WTC11 (cell line): Measurements from ENCODE around the gene ALK. TPM values are rescaled to one million over a fixed set of nuclear protein-coding genes. Genes with fewer than 3 reads are reported as not detected.

ENCODE experiments used
- ATAC-seq: fragments of 200-7000 bp; cut with Tn5 transposase; 2 replicates; pipeline ENCODE4 v1.10.0; 2021; ENCODE audit warnings: mild to moderate bottlenecking, moderate library complexity
- CTCF ChIA-PET: fragments of 300-600 bp; sonication (Branson Sonifier 250); formaldehyde crosslinking; loops from one replicate; lab custom pipeline; 2021; ENCODE audit warnings: antibody characterized with exemption; lab: Charles Lee
- POLR2A ChIA-PET: fragments of 350-600 bp; sonication (Branson Sonifier 250); formaldehyde crosslinking; loops from one replicate; lab custom pipeline; 2021; ENCODE audit warnings: antibody characterized with exemption; lab: Charles Lee
- DNase-seq: peaks from one replicate; pipeline ENCODE4 v3.0.0; 2021; ENCODE audit warnings: low spot score
- H3K27ac Mint-ChIP-seq: 2 replicates; pipeline ENCODE4 v1.8.0; 2021; ENCODE audit warnings: mixed read lengths
- H3K27me3 Mint-ChIP-seq: 2 replicates; pipeline ENCODE4 v1.8.0; 2021; ENCODE audit warnings: low read depth, mild to moderate bottlenecking, moderate library complexity, mixed read lengths
- H3K36me3 Mint-ChIP-seq: 2 replicates; pipeline ENCODE4 v1.8.0; 2021; ENCODE audit warnings: mixed read lengths
- H3K4me1 Mint-ChIP-seq: 2 replicates; pipeline ENCODE4 v1.8.0; 2022; ENCODE audit warnings: mixed read lengths
- H3K4me3 Mint-ChIP-seq: 2 replicates; pipeline ENCODE4 v1.8.0; 2021; ENCODE audit warnings: mild to moderate bottlenecking, moderate library complexity, mixed read lengths
- H3K9me3 Mint-ChIP-seq: 2 replicates; pipeline ENCODE4 v1.8.0; 2021; ENCODE audit warnings: mixed read lengths
- CBFB ChIP-seq: sonication (generic); formaldehyde crosslinking; IDR thresholded peaks from 2 replicates; pipeline ENCODE4 v1.8.1; 2022; ENCODE audit warnings: mild to moderate bottlenecking, low read depth, missing genetic modification reagents
- CREM ChIP-seq: sonication (generic); formaldehyde crosslinking; IDR thresholded peaks from 2 replicates; pipeline ENCODE4 v1.8.1; 2022; ENCODE audit warnings: mild to moderate bottlenecking, missing genetic modification reagents, moderate library complexity
- E2F4 ChIP-seq: sonication (generic); formaldehyde crosslinking; IDR thresholded peaks from 2 replicates; pipeline ENCODE4 v1.8.1; 2022; ENCODE audit warnings: low read depth, mild to moderate bottlenecking, moderate library complexity, missing genetic modification reagents, borderline replicate concordance
- E2F5 ChIP-seq: sonication (generic); formaldehyde crosslinking; IDR thresholded peaks from 2 replicates; pipeline ENCODE4 v1.8.1; 2022; ENCODE audit warnings: mild to moderate bottlenecking, moderate library complexity, missing genetic modification reagents
- FOXK1 ChIP-seq: sonication (generic); formaldehyde crosslinking; IDR thresholded peaks from 2 replicates; pipeline ENCODE4 v1.8.0; 2022; ENCODE audit warnings: mild to moderate bottlenecking, moderate library complexity, missing genetic modification reagents
- GABPB1 ChIP-seq: sonication (generic); formaldehyde crosslinking; IDR thresholded peaks from 2 replicates; pipeline ENCODE4 v1.8.1; 2023; ENCODE audit warnings: mild to moderate bottlenecking, missing genetic modification reagents
- GTF2I ChIP-seq: fragments of 250-450 bp; sonication (Bioruptor Pico); conservative IDR thresholded peaks from 2 replicates; pipeline ENCODE4 v1.4.0; 2021; ENCODE audit warnings: mild to moderate bottlenecking
- IRF2 ChIP-seq: sonication (generic); formaldehyde crosslinking; IDR thresholded peaks from 2 replicates; pipeline ENCODE4 v1.8.0; 2022; ENCODE audit warnings: low read depth, missing genetic modification reagents, borderline replicate concordance
- JAZF1 ChIP-seq: fragments of 250-450 bp; sonication (Bioruptor Pico); IDR thresholded peaks from 2 replicates; pipeline ENCODE4 v1.9.0; 2021; ENCODE audit warnings: moderate library complexity, mild to moderate bottlenecking, inconsistent platforms
- KAT7 ChIP-seq: sonication (generic); formaldehyde crosslinking; IDR thresholded peaks from 2 replicates; pipeline ENCODE4 v1.8.1; 2023; ENCODE audit warnings: missing genetic modification reagents, mild to moderate bottlenecking, borderline replicate concordance
- MAX ChIP-seq: sonication (generic); formaldehyde crosslinking; IDR thresholded peaks from 2 replicates; pipeline ENCODE4 v1.8.0; 2022; ENCODE audit warnings: mild to moderate bottlenecking, missing genetic modification reagents
- NFE2L1 ChIP-seq: sonication (generic); formaldehyde crosslinking; IDR thresholded peaks from 2 replicates; pipeline ENCODE4 v1.8.1; 2023; ENCODE audit warnings: missing genetic modification reagents
- NR3C1 ChIP-seq: sonication (generic); formaldehyde crosslinking; conservative IDR thresholded peaks from 2 replicates; pipeline ENCODE4 v1.8.1; 2023; ENCODE audit warnings: low read depth, mild to moderate bottlenecking, missing genetic modification reagents
- PRDM15 ChIP-seq: sonication (generic); formaldehyde crosslinking; IDR thresholded peaks from 2 replicates; pipeline ENCODE4 v1.8.0; 2022; ENCODE audit warnings: missing genetic modification reagents
- USF1 ChIP-seq: sonication (generic); formaldehyde crosslinking; IDR thresholded peaks from 2 replicates; pipeline ENCODE4 v1.8.0; 2022; ENCODE audit warnings: mild to moderate bottlenecking, missing genetic modification reagents
- ZNF138 ChIP-seq: sonication (generic); formaldehyde crosslinking; conservative IDR thresholded peaks from 2 replicates; pipeline ENCODE4 v1.8.1; 2022; ENCODE audit warnings: mild to moderate bottlenecking, moderate library complexity, missing genetic modification reagents
- ZNF232 ChIP-seq: sonication (generic); formaldehyde crosslinking; IDR thresholded peaks from 2 replicates; pipeline ENCODE4 v1.8.0; 2022; ENCODE audit warnings: mild to moderate bottlenecking, missing genetic modification reagents
- ZNF263 ChIP-seq: sonication (generic); formaldehyde crosslinking; IDR thresholded peaks from 2 replicates; pipeline ENCODE4 v1.8.1; 2022; ENCODE audit warnings: low read depth, mild to moderate bottlenecking, moderate library complexity, missing genetic modification reagents
- ZNF423 ChIP-seq: fragments of 250-450 bp; sonication (Bioruptor Pico); IDR thresholded peaks from 2 replicates; pipeline ENCODE4 v2.1.2; 2022; ENCODE audit warnings: mild to moderate bottlenecking, moderate library complexity
- ZNF671 ChIP-seq: fragments of 250-450 bp; sonication (Bioruptor Pico); IDR thresholded peaks from 2 replicates; pipeline ENCODE4 v1.8.0; 2021; ENCODE audit warnings: mild to moderate bottlenecking
- total RNA-seq: library from RNA; stranded (reverse); gene quantifications from 3 replicates; pipeline ENCODE4 v1.2.3, GENCODE V29; 2021

Gene ALK
- total RNA-seq, 1 experiment from 2014 or later, result not detected

- TF ChIP-seq ZNF263 (CRISPR knock-in tag) (no peak), NR3C1 (CRISPR knock-in tag) (no peak), ZNF423 (CRISPR knock-in tag) (no peak), PRDM15 (no peak), JAZF1 (CRISPR knock-in tag) (no peak)
Observed at GRCh38 chr2:29544917-29545316, 376.5 kb downstream of the ALK start (continued).

GRCh38 chr2:29544031-29544430 lies 377.4 kb downstream of the ALK start:
- ATAC-seq, result no peak
- Mint-ChIP-seq H3K4me1 (peaks cover 5% of the 10 kb centered on the region; the same call in 1 of the 2 replicates), H3K4me3 (no peak overlapping the region), H3K9me3 (no peaks in the 10 kb centered on the region), H3K27ac (no peak overlapping the region), H3K36me3 (no peaks in the 10 kb centered on the region), H3K27me3 (no peaks in the 10 kb centered on the region; the same call in 1 of the 2 replicates)
- POLR2A ChIA-PET, result no interaction called here
- DNase-seq, result no peak
- TF ChIP-seq NFE2L1, result no peak
- TF ChIP-seq ZNF232, result no peak
- TF ChIP-seq GABPB1, result no peak
- TF ChIP-seq IRF2 (CRISPR knock-in tag), result no peak
- CTCF ChIA-PET, result no interaction called here

GRCh38 chr2:29535188-29535587 lies 386.2 kb downstream of the ALK start:
- ChIA-PET POLR2A (no interaction called here), CTCF (no interaction called here)
- H3K27ac Mint-ChIP-seq, result no peak overlapping the region
- H3K4me1 Mint-ChIP-seq, result peaks cover 7% of the 10 kb centered on the region
- TF ChIP-seq ZNF423 (CRISPR knock-in tag) (no peak), E2F5 (CRISPR knock-in tag) (no peak), CREM (CRISPR knock-in tag) (no peak), KAT7 (no peak), USF1 (CRISPR knock-in tag) (no peak), ZNF138 (CRISPR knock-in tag) (no peak), E2F4 (CRISPR knock-in tag) (no peak), ZNF671 (no peak), FOXK1 (CRISPR knock-in tag) (no peak), GTF2I (CRISPR knock-in tag) (no peak), MAX (CRISPR knock-in tag) (no peak), CBFB (CRISPR knock-in tag) (no peak)
- H3K27me3 Mint-ChIP-seq, result no peaks in the 10 kb centered on the region
- no peak for DNase-seq
- H3K9me3 Mint-ChIP-seq, result peaks cover 16% of the 10 kb centered on the region
- H3K4me3 Mint-ChIP-seq, result no peak overlapping the region
- ATAC-seq, result no peak
- H3K36me3 Mint-ChIP-seq, result no peaks in the 10 kb centered on the region
